ENCODE measurements around the gene HCST.
A peak's percentile ranks its signal among the peaks of the same experiment; 100 is the strongest.
"Not testable (repeated sequence)": the region's sequence is repeated elsewhere in the genome, so short reads cannot be mapped to it uniquely, and the experiment has no call there.

HCST gene

GRCh38 chr19:35901854-35902661 is at the start of gene HCST:
TSS of gene HCST (plus strand) at chr19:35902529. CDS start at chr19:35902594, 65 bp downstream.
- no peak for DNase-seq

GRCh38 chr19:35853038-35853756 is 49.1 kb upstream of the HCST start:
- DNase-seq, result no peak

GRCh38 chr19:35856546-35857149 is 45.7 kb upstream of the HCST start, which contains the start of gene KIRREL2:
TSS of gene KIRREL2 (plus strand) at chr19:35856911. CDS start at chr19:35857120, 209 bp downstream.
- peak; percentile 72 for DNase-seq

DNA sequence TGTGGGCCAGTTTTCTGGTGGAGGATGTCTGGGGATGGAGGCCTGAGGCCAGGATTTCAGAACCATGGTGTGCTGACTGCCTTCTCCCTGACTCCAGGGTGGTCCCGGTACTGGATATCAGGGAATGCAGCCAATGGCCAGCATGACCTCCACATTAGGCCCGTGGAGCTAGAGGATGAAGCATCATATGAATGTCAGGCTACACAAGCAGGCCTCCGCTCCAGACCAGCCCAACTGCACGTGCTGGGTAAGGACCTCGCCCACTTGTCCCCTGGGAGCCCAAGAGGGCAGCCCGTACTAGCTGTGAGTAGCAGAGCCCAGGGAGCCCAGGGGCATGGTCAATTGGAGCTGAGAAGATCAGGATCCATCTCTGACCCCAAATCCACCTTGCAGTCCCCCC is 44.0 kb upstream of the HCST start:
- no peak for DNase-seq

DNA sequence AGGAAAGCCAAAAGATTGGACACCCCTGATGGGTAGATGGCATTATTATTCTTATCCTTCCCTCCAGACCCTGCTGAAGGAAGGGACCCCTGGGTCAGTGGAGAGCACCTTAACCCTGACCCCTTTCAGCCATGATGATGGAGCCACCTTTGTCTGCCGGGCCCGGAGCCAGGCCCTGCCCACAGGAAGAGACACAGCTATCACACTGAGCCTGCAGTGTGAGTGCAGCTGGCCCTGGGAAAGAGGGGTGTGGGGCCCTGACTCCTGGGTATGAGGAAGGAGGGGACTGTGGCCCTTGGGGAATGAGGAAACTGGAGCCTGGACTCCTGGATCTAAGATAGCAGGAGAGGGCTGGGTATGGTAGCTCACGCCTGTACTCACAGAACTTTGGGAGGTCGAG is 42.9 kb upstream of the HCST start:
- no peak for DNase-seq

- no peak for DNase-seq
Measured at GRCh38 chr19:35860436-35860817, 41.9 kb upstream of the HCST start.

- no peak for DNase-seq
Measured at GRCh38 chr19:35860818-35861639, 41.3 kb upstream of the HCST start.

DNA sequence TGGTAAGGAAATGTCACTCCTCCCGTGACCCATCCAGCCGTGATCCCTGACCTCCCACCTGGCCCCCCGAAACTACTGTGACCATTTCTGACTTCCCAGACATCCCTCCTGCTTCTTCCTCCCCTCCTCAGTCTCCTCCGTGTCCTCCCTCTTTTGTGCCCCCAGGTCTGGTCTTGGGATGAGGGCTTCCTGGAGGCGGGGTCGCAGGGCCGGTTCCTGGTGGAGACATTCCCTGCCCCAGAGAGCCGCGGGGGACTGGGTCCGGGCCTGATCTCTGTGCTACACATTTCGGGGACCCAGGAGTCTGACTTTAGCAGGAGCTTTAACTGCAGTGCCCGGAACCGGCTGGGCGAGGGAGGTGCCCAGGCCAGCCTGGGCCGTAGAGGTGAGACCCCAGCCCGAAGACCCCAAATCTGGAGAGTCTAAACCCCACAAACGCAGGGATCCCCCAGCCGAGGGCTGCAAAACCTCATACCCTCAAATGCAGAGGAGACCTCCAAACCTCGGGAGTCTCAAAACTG is 40.6 kb upstream of the HCST start:
- no peak for DNase-seq

DNA sequence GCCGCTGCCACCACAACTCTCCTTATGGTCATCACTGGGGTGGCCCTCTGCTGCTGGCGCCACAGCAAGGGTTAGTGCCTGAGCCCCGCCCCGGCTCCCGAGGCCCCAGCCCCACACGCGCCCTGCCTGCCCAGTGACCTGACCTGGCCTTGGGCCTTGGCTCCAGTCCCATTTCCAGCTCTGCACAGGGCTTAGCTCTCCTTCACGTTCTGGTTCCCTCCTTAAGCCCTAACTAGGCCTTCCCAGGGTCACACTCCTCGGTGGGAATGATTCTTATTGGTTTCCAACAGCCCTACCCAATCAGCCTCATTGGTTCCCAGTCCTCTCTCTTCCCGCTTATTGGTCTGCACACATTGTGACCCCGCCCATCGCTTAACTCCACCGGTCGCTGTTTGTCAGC is 39.8 kb upstream of the HCST start:
- DNase-seq, result no peak

DNA sequence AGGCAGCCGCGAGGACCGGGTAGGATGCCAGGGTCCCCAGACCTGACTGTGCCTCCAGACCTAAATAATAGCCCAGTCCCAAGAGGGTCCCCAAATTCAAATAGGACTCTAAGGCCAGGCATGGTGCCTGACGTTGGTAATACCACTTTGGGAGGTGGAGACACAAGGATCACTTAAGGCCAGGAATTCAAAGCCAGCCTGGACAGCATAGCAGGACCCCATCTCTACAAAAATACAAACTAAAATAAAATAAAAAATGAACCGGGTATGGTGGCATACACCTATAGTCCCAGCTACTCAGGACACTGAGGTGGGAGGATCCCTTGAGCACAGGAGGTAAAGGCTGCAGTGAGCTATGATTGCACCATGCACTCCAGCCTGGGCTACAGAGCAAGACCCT is 39.3 kb upstream of the HCST start:
- no peak for DNase-seq

DNA sequence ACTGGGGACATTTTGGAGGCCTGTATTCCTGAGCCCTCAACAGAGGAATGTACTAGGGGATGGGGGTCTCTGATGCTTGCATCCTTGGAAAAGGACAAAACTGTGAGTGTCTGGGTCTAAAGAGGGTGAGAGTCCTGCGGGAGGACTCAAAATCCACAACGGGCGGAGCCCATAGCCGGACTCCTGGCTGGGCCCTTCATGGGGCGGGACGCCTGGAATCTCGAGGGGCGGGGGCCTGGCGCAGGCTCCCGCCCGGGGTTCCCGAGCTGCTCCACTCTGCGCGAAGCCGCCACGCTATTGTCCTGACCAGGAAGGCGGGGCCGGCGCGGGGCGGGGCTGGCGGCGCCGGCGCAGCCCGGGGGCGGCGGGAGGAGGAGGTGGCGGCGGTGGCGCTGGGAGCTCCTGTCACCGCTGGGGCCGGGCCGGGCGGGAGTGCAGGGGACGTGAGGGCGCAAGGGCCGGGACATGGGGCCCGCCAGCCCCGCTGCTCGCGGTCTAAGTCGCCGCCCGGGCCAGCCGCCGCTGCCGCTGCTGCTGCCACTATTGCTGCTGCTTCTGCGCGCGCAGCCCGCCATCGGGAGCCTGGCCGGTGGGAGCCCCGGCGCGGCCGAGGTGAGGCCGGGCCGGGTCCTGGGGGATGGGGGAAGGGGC is 34.0 kb upstream of the HCST start, which contains the start of gene APLP1:
Gene APLP1 (plus strand): TSS at position 403 of the 651 bp plus-strand sequence. CDS start 63 bp downstream, at position 466.
- peak; percentile 61 for DNase-seq

DNA sequence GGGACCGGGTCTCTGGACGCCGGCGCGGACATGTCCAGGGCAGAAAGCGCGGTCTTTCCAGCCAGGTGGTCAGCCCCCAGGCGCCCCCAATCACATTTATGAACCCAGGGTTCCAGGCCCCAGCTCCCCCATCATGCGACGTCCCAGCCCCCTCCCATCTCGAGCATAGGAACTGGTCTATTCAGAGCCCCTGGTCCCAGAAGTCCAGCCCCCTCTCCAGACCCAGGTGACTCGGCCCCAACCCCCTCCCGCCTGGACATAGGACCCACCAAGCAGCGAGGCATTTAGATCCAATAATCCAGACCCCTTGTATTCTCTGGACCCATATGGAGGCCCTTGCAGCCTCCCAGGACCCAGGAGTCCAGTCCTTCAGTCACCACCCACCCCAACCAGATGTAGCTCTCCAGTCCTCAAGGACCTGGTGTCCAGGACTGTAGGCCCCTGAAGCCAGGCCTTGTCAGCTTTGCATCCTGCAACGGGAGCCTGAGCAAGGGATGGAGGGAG is 33.5 kb upstream of the HCST start:
- no peak for DNase-seq

DNA sequence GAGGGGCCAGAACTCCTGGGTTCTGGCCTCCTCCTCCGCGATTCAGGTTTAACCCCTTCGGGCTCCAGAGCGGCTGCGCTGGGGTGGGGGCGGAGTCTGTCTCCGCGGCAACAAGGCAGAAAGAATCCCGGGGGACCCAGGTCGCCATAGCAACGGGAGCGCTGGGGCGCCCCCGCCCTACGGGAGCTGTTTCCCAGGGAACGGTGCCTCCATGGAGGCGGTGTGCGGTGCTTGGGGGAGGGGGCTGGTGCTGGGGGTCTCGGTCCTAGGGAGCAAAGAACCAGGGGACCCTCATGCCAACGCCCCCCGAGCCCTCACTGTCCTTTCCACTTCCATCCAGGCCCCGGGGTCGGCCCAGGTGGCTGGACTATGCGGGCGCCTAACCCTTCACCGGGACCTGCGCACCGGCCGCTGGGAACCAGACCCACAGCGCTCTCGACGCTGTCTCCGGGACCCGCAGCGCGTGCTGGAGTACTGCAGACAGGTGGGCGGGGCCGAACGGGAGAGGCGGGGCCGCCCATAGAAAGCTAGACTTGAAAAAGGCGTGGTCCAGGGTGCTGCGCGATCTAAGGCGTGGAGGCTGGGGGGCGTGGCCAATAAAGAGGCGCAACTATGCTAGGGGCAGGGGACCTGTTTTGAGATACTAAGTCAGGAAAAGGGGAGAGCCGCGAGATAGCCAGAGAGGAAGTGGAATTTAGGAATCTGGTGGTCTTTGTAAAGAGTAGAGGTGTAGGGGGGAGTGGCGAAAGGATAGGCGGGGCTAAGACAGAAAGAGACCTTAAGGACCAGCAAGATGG is 32.8 kb upstream of the HCST start:
- DNase-seq, result peak; percentile 95

GRCh38 chr19:35870124-35870736 is 32.1 kb upstream of the HCST start:
- not testable (repeated sequence) for DNase-seq

GRCh38 chr19:35870798-35871197 is 31.5 kb upstream of the HCST start:
- DNase-seq, result no peak

- DNase-seq, result no peak
Measured at GRCh38 chr19:35871611-35872010, 30.7 kb upstream of the HCST start.

DNA sequence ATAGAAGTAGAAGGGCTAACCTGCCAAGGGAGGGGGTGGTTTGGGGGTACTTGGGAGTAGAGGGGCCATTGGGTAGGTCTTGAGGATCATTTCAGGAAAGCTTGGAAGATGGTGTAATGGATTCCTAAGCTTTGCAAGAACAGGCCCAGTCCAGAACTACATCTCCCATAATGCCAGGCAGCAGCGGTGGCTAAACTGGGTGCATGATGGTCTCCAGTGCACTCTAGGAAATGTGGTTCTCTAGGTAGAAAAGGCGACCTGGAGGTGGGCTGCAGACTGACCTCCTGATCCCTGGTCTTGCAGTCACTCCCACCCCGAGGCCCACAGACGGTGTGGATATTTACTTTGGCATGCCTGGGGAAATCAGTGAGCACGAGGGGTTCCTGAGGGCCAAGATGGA is 30.1 kb upstream of the HCST start:
- no peak for DNase-seq

- no peak for DNase-seq
Measured at GRCh38 chr19:35874392-35874930, 27.9 kb upstream of the HCST start.

- DNase-seq, result no peak
Measured at GRCh38 chr19:35879068-35879467, 23.3 kb upstream of the HCST start.

- DNase-seq, result no peak
Measured at GRCh38 chr19:35879770-35880317, 22.5 kb upstream of the HCST start.

Measured in NCI-H2171 treated with DMSO at 0.1 percent for 48 hours (cell line).